HG03558 (cell line): Measurements from ENCODE around the gene IL3RA.
"Not testable (repeated sequence)": the region's sequence is repeated elsewhere in the genome, so short reads cannot be mapped to it uniquely, and the experiment has no call there.

Source experiments
- ATAC-seq: cut with Tn5 transposase; IDR thresholded peaks from one replicate; pipeline ENCODE4 v1.9.1; 2021; ENCODE audit warnings: moderate number of reproducible peaks; ENCODE audit not compliant: unreplicated experiment; ENCODE audit errors: extremely low read depth

Gene IL3RA

DNA sequence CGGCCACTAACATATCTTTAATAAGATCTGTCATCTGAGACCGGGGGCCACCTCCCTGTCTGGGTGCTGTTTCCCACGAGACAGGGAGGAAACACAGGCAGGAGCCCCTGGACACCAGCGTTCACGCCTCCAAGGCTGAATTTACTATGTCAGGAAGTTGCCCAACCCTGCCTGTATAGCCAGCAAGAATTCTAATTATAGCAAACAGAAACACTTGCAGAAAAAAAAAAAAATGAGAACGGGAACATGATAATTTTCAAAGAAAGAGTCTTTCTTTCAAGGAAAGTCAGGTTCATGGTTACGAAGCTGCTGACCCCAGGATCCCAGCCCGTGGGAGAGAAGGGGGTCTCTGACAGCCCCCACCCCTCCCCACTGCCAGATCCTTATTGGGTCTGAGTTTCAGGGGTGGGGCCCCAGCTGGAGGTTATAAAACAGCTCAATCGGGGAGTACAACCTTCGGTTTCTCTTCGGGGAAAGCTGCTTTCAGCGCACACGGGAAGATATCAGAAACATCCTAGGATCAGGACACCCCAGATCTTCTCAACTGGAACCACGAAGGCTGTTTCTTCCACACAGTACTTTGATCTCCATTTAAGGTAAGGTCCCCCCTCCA, at the start of gene IL3RA:
TSS of gene IL3RA (plus strand) at position 455 of the 613 bp plus-strand sequence. CDS start 4,981 bp downstream, outside the sequence.
- ATAC-seq: no peak

DNA sequence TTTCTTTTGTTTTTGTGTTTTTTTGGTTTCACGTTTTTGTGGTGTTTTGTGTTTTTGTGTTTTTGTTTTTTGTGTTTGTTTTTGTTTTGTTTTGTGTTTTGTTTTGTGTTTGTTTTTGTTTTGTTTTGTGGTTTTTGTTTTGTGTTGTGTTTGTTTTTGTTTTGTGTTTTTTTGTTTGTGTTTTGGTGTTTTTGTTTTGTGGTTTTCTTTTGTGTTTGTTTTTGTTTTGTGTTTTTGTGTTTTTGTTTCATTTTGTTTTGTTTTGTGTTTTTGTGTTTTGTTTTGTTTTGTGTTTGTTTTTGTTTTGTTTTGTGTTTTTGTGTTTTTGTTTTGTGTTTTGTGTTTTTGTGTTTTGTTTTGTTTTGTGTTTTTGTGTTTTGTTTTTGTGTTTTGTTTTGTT, 47.0 kb upstream of the IL3RA start:
- ATAC-seq: no peak

DNA sequence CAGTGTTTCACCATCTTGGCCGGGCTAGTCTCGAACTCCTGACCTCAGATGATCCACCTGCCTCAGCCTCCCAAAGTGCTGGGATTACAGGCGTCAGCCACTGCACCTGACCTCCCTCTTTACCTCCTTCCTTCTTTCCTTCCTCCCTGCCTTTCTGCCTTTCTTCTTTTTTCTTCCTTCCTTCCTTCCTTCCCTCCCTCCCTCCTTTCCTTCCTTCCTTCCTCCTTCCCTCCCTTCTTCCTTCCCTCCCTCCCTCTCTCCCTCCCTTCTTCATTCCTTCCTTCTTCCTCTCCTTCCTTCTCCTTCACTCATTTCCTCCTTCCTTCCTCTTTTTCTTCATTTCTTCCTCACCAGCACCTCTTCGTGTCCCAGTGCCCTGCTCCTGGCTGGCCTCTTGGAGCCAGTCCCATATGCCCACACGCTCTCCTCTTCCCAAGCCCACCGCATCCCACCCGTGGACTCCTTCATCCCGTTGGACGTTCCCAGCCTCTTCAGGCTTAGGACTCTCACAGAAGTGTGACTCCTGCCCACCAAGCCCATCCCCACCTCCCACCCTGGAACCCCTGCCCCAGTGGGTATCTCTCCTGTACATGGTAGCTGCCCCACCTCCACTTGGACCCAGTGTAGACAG, 45.4 kb upstream of the IL3RA start:
- no peak for ATAC-seq

DNA sequence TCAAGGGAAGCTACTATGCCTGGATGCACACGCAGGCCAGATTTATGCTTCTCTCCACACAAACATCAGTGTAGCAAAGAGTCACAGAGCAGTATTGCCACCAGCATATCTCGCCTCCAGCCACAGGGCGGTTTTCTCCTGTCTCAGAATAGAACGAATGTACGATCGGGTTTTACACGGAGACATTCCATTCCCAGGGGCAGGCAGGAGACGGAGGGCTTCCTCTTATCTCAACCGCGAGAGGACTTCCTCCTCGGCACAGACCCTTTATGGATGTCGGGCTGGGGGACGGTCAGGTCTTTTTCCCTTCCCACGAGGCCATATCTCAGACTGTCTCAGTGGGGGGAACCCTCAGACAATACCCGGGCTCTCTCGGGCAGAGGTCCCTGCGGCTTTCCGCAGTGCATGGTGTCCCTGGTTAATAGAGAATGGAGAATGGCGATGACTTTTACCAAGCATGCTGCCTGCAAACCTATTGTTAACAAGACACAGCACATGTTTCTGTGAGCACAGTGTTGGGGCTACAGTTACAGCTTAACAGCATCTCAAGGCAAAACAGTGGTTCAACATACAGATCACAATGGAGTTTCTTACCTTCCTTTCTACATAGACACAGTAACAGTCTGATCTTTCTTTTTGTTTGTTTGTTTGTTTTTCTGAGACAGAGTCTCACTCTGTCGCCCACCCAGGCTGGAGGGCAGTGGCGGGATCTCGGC, 43.9 kb upstream of the IL3RA start:
- no peak for ATAC-seq

DNA sequence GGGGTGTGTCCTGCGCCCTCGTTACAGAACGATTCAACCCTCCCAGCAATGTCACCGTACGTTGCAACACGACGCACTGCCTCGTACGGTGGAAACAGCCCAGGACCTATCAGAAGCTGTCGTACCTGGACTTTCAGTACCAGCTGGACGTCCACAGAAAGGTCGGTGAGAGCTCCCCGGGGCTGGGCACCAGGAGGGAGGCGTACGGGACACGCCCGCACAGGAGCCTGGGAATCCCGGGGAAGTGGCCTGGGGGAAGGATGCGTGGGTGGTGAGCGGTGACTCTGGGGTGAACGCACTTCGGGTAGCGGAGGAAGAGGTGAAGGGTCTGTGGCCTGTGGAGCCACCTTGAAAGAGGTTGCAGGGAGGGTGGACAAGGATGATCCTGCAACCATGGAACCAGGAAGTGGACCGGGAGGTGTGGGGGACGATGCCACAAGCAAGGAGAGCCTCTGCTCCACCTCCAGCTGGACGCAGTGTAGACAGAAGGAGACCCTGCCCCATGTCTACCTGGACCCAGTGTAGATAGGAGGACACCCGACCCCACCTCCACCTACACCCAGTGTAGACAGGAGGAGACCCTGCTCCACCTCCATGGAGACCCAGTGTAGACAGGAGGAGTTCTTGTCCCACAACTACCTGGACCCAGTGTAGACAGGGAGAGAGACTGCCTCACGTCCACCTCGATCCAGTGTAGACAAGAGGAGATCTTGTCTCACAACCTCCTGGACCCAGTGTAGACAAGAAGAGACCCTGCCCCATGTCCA, 42.1 kb upstream of the IL3RA start:
- ATAC-seq: no peak

DNA sequence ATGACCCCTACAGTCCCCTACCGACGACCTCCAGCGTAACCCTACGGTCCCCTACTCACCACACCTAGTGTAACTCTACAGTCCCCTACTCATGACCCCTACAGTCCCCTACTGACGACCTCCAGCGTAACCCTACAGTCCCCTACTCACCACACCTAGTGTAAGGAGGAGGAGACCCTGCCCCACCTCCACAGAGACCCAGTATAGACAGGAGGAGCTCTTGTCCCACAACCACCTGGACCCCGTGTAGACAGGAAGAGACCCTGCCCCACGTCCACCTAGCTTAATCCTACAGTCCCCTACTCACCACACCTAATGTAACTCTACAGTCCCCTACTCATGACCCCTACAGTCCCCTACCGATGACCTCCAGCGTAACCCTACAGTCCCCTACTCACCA, 41.0 kb upstream of the IL3RA start:
- ATAC-seq: no peak

DNA sequence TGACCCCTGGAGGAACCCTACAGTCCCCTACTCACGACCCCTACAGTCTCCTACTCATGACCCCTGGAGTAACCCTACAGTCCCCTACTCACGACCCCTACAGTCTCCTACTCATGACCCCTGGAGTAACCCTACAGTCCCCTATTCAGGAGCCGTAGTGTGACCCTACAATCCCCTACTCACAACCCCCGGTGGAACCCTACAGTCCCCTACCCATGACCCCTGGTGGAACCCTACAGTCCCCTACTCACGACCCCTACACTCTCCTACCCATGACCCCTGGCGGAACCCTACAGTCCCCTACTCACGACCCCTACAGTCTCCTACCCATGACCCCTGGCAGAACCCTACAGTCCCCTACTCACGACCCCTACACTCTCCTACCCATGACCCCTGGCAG, 39.0 kb upstream of the IL3RA start:
- not testable (repeated sequence) for ATAC-seq

DNA sequence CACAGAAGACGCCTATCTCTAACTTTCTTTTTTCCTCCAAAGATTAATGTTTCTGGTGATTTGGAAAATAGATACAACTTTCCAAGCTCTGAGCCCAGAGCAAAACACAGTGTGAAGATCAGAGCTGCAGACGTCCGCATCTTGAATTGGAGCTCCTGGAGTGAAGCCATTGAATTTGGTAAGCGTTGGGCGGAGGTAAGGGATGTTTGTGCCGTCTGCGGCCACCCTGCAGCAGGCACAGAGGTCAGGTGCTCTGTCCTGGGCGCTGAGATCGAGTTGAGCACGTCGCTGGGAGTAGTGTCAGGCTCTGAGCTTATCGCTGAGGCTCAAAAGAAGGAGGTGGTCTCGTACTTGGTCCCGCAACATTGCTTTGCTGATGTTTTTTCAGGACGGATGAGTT, 36.1 kb upstream of the IL3RA start:
- ATAC-seq: no peak

DNA sequence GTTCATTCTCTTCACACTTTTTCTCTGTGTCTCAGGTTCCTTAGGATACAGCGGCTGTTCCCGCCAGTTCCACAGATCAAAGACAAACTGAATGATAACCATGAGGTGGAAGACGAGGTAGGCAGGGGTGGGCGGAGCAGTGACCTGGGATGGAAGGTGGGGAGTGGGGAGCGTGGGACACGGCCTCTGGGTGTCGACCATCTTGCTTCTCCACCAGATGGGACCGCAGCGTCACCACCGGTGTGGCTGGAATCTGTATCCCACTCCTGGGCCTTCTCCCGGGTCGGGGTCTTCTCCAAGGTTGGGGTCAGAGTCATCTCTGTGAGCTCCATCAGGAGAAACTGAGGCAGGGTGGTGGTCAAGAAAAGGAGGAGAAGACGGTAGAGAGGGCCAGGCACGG, 31.2 kb upstream of the IL3RA start:
- no peak for ATAC-seq

DNA sequence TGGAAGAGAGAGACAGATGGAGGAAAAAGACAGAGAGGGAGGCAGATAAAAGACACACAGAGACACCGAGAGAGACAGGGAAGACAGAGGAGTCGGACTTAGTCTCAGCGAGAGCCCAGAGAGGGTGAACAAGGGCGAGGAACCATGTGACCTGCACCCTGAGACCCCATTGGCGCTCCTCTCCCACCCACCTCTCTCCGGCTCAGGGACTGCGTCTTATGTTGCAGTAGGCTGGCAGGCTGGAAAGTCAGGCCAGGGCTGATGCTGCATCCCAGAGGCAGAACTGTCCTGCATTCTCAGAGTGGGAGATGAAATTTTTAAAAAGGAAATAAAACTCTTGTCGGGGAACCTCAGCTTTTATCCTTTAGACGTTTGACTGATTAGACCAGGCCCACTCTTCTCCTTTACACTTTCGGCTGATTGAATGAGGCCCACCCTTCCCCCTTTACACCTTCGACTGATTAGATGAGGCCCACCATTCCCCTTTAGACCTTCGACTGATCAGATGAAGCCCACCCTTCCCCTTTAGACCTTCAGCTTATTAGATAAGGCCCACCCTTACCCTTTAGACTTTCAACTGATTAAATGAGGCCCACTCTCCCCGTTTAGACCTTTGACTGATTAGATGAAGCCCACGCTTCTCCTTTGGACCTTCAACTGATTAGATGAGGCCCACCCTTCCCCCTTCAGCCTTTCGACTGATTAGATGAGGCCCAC, 29.5 kb upstream of the IL3RA start:
- no peak for ATAC-seq

DNA sequence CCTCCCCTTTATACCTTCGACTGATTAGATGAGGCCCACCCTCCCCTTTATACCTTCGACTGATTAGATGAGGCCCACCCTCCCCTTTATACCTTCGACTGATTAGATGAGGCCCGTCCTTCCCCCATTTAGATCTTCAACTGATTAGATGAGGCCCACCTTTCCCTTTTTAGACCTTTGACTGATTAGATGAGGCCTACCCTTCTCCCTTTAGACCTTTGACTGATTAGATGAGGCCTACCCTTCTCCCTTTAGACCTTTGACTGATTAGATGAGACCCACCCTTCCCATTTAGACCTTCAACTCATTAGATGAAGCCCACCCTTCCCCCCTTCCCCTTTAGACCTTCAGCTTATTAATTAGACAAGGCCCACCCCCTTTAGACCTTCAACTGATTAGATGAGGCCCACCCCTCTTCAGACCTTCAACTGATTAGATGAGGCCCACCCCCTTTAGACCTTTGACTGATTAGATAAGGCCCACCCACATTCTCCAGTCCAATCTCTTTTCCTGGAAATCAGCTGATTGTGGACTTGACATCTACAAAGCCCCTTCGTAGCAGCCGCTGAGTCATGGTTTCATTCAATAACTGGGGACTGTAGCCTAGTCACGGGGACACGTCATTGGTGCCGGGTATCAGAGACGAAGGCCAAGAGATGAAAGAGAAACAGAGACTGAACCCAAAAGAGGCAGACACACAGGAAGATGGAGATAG, 28.8 kb upstream of the IL3RA start:
- ATAC-seq: no peak

DNA sequence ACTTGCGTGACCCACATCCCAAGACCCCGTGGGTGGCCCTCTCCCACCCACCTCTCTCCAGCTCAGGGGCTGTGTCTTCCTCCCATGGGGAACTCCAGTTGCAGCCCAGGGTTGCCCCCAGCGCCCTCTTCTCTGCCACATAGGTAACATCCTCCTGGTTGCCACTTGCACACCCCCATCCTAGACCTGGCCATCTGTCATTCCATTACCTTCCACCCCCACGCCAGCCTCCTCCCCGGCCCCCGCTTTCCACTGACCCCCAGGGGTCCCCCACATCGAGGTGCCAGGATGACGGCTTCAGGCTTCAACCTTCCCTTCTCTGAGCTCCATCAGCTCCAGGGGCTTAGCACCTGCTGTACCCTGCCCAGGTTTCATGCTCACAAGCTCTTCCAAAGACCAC, 28.1 kb upstream of the IL3RA start:
- ATAC-seq: no peak

DNA sequence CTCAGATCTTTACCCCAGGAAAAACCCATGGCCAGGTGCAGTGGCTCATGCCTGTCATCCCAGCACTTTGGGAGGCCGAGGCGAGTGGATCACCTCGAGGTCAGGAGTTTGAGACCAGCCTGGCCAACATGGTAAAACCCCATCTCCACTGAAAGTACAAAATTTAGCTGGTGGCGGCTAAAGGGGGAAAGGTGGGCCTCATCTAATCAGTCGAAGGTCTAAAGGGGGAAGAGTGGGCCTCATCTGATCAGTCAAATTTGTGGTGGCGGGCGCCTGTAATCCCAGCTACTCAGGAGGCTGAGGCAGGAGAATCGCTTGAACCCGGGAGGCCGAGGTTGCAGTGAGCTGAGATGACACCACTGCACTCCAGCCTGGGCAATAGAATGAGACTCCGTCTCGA, 27.7 kb upstream of the IL3RA start:
- ATAC-seq: not testable (repeated sequence)

DNA sequence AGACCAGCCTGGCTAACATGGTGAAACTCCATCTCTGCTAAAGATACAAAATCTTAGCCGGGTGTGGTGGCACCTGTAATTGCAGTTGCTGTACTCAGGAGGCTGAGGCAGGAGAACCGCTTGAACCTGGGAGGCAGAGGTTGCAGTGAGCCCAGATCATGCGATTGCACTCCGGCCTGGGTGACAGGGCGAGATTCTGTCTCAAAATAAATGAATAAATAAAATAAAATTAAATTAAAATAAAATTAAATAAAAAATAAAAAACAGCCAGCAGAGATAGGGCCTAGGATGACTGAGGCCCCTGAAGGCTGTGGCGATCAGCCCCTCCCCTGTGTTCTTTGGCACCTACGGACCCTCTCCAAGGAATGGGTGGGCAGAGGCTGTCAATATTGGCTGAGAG, 22.8 kb upstream of the IL3RA start:
- ATAC-seq: no peak

DNA sequence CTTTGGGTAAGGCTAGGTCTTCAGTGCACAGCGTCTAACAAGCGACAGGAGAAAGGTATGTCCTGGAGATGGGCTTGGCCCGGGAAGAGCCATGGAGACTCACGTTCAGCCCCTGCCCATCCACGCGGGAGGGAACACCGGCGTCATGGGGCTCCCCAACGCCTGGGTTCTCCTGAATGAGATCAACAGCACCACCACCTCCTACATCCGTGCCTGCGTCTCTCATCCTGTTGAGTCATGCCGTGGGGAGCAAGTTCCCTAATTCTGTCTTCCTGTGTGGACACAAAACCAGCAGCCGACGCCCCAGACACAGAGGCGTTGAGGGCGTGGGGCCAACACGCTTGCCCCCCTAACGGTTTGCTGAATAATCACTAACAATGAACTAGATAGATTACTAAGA, 20.1 kb upstream of the IL3RA start:
- no peak for ATAC-seq

DNA sequence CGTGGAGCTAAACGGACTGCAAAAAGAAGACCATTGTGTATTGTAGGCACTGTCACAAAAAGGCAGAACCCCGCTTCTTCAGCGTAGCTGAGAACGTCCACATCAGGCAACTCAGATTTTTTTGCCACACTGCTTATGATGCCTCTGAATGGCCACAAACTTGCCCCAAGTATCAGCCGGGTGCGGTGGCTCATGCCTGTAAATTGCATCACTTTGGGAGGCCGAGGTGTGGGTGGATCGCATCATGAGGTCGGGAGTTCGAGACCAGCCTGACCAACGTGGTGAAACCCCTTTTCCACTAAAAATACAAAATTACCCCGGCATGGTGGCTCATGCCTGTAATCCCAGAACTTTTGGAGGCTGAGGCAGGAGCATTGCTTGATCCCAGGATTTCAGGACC, 14.9 kb upstream of the IL3RA start:
- ATAC-seq: no peak

DNA sequence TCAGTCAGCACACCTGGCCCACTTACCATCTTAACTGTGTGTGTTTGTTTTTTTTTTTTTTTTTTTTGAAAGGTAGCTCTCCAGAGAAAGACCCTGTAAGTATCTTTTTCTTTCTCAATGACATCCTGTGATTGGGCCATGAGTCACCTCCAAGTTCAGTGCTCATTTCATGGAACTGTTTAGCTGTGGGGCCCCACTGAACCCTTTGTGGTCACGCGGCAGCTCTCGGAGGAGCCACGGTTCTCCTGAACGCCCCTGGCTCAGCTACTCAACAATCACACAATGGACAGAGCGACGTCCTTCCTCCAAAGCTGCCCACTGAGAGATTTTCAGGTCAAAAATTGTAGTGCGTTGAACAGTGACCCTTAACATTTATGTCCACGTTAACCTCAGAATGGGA, 14.2 kb upstream of the IL3RA start:
- ATAC-seq: no peak

DNA sequence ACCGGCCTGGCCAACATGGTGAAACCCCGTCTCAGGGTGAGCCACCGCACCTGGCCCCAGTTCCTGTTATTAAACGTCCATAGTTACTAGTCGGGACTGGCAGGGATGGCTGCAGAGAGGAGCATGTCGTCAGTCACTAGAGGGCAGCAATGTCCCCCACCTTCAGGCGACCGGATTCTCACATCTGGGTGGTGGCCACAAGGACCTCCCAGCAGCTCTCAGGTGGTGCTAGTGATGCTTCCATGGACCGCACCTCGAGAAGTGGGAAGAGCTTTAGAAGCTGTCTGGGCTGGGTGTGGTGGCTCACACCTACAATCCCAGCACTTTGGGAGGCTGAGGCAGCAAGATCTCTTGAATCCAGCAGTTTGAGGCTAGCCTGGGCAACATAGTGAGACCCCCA, 13.3 kb upstream of the IL3RA start:
- ATAC-seq: no peak

DNA sequence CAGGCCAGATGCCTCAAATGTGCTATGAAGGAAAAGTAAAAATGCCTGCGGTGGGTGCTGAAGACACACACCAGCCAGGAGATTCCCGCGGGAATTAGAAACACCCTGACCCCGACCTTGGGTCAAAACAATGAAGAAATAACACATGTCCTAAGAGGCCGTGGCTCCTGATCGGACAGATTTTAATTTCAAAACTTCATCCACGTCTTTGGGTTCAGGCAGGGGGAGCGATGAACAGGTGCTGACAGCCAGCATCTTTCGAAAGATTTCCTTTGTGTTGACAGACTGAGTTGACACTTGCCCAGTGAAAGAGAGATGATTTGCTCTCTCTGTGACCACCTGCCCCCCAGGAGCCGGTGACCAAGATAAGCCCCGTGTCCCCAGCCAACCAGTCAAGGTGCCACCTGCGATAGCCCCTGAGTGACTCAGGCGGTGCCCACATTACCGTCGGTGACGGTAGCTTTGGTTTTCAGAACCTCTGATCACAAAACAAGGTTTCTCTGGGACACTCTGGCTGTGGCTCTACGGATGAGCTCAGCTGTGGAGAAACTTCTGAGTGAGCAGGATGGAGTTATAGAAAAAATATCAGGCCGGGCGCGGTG, 11.0 kb upstream of the IL3RA start:
- no peak for ATAC-seq
